ENCODE data around the gene LINGO1.

LINGO1 gene

DNA sequence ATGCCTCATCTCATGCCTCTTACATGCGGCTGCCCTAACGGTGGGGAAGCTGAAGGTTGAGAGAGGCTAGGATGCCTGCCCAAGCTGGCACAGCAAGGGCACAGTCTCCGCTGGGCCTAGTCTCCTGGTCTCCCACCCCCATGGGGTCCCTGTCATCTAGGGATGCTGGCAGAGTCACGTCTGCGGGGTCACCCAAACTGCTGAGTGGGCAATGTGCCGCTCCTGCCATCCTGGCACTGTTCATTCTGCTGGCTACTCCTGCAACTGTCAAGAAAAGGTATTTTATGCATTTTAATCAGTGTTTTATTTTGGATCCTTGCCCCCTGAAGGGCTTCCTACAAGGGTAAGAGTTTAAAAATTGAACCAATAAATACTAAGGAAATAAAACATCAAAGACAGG, 12.8 kb downstream of the LINGO1 start:
- FAIRE-seq (no peak), DNase-seq (ENCODE audit: insufficient read length, low spot score) (no peak)

DNA sequence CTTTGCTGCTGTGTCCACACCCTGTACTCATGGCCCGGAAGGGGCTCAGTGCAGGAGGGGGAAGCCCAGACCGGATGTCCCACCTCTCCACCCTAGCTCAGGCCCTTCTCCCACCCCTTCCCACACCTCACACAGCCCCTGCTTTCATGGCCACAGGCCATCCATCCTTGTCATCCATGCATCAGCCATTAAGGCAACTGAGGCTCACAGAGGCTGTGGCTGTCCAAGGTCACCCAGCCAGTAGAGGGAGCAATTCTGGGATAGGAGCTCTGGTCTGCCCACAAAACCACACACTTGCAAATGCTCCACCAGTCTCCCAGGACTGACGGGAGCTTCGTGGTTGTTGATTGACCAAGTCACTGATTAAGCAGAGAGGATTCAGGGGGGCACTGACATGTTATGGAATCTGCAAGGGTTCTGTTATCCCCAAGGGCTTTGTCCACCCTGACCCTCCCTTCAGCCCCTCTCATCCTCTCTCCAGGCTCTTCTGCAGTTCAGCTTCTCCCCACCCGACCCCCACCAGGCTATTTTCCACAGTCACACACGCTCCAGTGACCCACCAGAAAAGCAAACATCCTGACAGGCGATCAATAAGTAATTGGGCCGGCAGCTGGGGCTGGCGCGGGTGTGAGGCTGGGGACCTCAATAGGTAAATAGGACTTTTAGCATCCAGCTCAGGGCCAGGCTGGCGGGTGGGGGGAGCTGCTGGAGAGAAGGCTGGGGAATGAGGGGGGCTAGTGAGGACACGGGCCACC, 15.1 kb downstream of the LINGO1 start:
- FAIRE-seq (no peak), DNase-seq (ENCODE audit: insufficient read length, low spot score) (no peak)

DNA sequence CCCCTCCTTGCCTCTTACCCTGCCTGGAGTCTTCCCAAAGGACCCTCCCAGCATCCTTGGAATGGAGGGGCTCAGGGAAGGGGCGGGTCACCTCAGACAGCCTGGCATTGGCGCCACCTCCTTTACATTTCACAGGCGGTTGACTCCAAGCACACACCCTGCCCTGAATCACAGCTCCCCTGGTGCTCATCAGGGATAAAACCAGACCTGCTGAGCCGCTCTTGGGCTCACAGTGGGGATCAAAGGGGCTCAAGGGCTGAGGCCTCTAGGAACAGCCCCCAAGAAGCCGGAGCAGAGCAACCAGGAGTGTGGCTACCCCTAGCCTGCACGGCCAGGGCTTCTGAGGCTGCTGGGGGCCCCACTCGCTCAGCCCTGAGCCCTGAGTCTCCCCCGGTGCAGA, 16.6 kb downstream of the LINGO1 start:
- FAIRE-seq (no peak), DNase-seq (ENCODE audit: insufficient read length, low spot score) (no peak)

DNA sequence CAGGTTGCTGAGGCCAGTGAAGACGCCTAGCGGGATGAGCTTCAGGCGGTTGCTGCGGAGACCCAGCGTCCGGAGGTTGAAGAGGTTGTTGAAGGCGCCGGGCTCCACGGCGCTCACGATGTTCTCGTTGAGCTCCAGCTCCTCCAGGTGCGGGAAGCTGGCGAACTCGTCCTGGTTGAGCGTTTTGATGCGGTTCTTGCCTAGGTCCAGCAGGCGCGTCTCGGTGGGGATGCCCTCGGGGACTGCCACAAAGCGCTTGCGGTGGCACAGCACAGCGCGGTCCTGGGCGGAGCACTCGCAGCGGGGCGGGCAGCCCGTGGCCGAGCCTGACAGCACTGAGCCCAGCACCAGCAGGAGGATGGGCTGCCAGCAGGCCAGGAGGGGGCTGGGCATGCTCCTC, 17.2 kb downstream of the LINGO1 start:
- DNase-seq (ENCODE audit: insufficient read length, low spot score) (no peak), FAIRE-seq (no peak)

DNA sequence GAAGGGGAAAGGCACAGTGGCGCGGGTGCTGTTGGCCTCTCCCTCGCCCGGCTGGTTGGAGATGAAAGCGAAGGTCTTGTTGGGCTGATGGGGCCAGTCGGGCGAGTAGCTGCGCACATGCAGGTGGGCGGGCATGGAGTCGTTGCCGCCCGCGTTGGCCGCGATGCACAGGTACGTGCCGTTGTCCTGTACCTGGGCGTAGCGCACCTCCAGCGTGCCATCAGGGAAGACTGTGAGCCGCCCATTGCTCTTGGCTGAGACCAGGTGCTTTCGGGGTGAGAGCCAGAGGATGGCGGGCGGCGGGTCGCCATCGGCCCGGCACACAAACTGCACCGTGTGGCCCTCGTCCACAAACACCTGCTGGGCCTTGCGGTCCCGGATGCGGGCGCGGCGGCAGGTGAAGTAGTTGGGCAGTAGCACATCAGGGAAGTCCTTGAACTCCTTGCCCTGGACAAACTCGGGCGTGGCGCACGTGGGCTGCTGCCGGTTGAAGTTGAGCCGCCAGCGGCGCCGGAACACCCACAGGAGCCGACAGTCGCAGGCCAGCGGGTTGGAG, 18.4 kb downstream of the LINGO1 start:
- FAIRE-seq (no peak), DNase-seq (ENCODE audit: insufficient read length, low spot score) (no peak)

DNA sequence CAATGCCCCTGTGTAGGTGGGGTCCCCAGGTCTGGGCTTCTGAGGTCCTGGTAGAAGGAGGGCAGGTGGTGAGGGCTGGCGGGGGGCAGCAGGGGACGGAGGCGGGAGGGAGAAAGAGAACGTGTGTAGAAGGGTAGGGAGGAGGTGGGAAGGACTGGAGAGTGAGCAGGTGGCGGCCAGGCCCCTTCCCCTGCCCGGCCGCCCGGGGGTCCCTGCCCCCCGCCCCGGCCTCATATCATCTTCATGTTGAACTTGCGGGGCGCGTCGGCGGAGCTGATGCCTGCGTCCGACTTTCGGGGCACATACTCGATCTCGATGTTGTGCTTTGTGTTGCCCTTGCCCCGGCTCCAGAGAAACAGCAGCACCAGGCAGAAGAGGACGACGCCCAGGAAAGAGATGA, 18.9 kb downstream of the LINGO1 start:
- DNase-seq (ENCODE audit: insufficient read length, low spot score) (no peak), FAIRE-seq (no peak)

DNA sequence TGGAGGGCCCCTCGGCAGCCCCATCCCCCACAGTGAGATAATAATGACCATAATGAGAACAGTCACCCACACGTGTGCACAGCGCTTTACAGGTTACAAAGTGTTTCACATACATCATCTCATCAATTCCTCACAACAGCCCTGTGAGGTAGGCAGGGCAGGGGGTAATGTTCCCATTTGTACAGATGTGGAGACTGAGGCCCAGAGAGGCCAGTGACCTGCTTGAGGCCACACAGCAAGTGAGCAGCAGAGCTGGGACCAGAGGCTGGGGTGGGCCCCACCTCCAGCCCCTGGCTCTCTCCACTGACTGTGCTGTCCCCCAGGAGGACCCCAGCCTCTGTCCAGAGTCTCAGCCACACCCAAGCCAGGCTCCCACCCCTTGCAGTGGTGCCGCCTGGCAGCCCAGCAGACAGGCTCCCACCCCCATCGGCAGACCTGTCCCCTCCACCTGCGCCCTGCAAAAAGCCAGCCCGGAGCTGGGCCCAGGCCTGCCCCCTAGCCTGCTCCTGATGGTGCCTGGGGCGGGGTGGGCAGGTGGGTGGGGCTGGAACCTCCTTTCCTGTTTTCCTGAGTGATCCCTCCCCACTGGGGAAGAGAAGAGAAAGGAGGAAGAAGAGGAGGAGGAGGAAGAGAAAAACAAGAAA, 19.6 kb downstream of the LINGO1 start:
- FAIRE-seq (no peak), DNase-seq (ENCODE audit: insufficient read length, low spot score) (no peak)

DNA sequence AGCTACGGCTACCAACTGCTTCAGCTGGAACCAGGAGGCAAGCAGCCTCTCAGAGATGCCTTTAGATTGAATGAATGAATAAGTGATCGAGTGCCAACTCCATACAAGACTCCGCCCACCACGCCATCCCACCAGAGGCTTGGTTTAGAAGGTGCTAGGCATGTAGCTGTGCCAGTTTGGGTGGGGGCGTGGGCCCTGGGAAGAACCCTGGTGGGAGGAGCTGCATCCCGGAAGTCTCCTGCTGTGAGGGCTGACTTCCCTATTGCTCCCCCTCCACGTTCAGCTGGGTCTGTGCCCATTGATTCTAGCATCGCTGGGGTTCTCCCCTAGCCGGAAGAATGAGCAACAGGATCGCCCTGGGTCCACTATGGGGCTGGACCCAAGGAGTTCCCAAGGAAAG, 20.9 kb downstream of the LINGO1 start:
- no peak for DNase-seq (ENCODE audit: insufficient read length, low spot score)
- no peak for FAIRE-seq

DNA sequence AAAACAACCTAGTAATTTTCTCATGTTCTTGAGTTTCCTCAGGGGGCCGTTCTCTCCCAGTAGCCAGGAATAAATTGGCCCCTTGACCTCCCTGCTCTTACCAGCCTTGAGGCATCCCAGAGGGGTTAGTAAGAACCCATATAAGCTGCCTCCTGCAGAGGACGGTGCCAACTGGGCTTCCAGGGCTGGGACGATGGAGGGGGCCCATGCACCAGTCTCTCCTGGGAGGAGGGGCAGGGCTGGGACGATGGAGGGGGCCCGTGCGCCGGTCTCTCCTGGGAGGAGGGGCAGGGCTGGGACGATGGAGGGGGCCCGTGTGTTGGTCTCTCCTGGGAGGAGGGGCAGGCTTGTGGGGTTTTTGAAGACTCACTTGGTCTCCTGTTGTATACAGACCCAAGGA, 22.0 kb downstream of the LINGO1 start:
- DNase-seq (ENCODE audit: insufficient read length, low spot score), result no peak
- FAIRE-seq, result no peak

DNA sequence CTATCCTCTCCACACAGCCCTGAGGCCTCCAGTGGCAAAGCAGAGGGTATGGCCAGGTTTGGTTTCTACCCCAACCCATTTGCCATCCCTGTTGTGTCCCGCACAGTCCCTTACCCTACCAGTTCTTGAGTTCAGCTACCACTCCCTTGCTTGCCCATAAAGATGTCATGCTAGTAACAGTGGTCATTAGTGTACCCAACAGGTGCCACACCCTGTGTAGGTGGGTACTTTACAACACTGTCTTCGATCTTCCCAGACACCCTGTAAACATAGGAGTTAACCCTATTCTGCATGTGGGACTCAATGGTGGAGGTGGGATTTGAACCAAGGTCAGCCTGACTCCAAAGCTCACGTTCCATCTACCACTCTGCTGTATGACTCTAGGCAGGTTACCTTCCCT, 23.2 kb downstream of the LINGO1 start:
- DNase-seq (ENCODE audit: insufficient read length, low spot score) (no peak), FAIRE-seq (no peak)

DNA sequence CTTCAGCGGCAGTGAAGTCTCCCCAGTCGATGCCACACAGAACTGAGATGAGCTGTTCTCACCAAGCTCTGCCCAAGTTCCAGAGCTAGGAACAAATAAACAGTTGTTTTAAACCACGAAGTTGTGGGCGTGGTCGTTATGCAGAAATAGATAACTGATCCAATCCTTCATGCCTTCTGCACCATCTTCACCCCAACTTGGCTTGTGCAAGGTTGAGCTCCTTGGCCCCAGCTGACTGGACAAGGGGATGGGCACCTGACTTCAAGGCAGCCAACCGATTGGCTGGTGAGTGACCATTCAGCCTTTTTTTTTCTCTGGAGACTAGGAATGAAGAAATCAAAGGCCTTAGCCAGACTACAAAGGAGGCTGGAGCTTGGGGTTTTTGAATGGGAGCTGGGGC, 23.9 kb downstream of the LINGO1 start:
- FAIRE-seq (no peak), DNase-seq (ENCODE audit: insufficient read length, low spot score) (no peak)

DNA sequence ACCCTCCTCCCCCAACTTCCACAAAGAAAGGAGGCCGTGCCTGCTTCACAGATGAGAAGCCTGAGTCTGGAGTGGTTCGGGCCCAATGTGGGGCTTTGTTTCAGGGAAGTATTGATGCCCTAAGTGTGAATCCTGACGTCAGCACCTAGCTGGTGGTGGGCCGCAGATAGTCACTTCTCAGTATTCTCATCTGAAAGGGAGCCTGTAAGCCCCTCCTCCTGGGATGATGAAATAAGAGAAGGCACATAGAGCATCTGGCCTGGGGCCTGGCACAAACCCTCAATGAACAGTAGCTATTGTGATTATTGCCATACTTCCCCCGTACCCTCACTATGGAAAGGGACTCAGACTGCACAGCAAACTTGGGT, 24.8 kb downstream of the LINGO1 start:
- DNase-seq (ENCODE audit: insufficient read length, low spot score) (no peak), FAIRE-seq (no peak)

DNA sequence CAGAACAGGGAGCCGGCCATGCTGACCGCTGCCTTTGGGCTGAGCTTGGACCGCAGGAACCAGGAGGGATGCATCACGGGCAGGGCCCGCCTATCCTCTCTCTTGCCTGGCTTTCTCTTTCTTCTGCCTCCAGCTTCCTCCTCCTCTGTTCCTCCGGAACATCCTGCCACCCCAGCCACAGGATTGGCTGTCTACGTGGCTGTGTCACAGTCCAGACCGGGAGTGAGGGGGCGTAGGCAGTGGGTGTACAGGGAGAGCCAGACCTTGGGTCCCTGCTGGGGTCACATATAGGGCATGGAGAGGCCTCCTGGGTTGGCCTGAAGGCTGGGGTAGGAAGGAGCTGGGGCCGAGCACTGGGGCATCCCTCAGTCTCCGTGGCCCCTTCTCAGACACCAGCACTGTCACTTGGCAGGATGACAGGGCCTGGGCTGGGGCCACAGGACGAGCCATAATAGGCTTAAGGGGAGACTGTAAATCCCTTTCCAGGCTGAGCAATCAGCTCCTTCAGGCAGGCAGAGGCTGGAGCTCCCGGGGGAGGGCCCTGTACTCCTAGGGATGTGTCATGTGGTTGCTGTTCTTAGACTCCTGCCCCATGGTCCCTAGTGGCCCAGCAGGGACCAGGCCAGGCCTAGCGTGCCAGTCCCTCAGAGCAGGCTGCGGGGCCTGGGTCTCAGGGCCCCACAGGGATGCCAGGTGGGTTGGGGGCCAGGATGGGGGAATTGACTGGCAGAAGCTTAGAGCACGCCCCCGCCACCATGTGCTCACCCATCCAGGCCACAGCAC, 25.4 kb downstream of the LINGO1 start:
- no peak for DNase-seq (ENCODE audit: insufficient read length, low spot score)

DNA sequence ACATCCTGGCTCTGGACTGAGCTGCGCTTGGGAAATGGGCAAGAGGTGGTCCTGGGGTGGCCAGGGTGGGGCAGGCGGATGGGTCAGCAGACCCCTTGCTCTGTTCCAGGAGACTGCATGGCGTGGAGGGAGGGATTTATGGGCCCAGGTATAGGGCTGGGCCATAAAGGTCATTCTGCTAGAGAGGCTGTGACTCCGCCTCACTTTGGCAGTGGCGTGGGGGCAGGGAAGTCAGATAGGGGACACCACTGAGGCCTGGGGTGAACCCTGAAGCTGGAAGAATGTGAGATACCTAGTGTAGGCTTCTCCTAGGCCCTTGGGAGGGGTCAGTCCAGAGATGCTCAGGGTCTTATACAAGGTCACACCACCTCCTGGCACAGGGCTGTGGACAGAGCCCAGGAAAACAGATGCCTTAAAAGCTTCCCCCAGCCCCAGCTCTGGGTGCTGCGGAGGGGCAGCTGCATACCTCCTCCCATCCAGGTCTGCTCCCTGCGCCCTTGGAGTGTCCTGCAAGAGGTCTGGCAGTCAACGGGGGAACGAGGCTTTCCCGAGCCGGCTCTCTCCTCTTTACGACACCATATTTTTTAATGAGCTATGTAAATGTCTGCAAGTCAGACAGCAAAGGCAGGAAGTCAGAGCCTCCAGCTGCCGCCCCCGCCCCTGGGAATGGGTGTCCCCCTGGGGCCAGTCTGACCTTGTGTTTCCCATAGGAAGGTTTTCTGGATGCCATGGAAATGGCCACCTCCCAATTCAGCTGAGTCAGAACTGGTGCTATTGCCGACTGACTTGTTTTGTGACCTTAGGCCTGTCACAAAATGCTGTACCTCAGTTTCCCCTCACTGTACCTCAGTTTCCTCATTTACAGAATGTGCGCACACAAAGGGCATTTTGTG, 26.3 kb downstream of the LINGO1 start:
- no peak for FAIRE-seq

More for the DNA sequence above, 25.4 kb downstream of the LINGO1 start:
- FAIRE-seq, result no peak

DNA sequence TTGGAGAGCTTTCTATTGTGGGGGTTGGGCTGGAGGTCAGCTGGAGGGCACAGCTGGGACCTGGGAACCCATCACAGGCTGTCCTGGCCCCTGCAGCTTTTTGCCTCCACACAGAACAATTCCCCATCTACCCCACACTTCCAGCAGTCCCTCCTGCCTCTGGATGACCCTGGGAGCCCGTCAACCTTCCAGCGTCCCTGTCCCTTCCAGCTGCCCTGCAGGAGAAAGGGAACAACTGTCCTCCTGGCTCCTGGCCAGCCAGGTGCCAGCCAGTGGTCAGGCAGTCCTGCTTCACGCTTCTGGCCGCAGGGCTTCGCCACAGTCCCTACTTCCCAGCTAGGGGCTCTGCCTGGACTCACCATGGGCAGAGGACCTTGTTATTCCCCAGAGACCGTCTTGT, 27.2 kb downstream of the LINGO1 start:
- FAIRE-seq, result no peak
- no peak for DNase-seq (ENCODE audit: insufficient read length, low spot score)

More for the DNA sequence above, 26.3 kb downstream of the LINGO1 start:
- no peak for DNase-seq (ENCODE audit: insufficient read length, low spot score)

DNA sequence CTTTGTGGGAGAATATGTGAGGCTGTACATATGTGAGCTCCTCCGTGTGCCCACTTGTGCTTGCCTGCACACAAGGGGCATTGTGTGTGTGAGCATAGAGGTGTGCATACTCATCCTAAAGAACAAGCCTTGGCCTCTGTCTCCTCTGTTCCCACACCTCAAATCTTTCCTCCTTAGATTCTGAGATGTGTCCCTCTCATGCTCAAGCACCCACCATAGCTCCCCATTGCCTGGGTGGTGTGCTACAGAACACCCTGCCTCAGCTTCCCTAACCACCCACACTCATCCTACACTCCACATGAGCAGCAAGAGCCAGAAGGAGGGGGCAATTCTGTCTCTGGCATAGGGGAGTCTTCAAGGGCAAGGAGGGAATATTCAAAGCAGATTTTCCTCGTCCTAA, 27.7 kb downstream of the LINGO1 start:
- no peak for FAIRE-seq
- DNase-seq (ENCODE audit: insufficient read length, low spot score), result no peak

DNA sequence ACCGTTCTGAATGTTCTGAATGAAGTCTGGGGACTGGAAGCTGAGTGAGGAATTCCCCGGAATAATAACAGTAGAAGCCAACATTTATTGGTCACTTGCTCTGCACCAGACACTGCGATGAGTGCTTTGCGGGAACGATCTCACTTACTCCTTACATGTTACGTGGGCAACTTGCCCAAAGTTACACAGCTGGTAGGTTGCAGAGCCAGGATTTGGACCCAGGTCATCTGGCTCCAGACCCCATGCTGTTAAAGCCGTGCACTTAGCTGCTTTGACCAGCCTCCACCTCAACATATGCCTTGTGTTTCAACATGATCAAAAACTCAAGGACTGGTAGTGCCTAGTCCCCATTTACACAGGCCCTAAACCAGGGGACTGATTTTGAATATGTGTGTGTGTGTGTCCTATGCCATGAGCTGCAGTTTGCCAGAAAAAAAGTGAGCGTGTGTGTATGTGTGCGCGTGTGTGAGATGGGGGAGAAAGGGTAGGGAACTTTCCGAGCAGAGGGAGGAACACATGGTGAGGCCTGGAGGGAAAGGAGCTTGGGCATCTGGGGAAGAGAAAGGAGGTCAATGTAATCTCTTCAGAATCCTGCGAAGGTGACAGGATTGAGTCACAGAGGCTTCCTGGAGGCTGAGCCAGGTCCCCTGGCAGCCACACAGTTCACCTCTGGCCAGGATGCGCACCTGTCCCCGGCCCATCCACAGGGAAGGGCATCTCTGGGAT, 28.9 kb downstream of the LINGO1 start:
- FAIRE-seq, result no peak

DNA sequence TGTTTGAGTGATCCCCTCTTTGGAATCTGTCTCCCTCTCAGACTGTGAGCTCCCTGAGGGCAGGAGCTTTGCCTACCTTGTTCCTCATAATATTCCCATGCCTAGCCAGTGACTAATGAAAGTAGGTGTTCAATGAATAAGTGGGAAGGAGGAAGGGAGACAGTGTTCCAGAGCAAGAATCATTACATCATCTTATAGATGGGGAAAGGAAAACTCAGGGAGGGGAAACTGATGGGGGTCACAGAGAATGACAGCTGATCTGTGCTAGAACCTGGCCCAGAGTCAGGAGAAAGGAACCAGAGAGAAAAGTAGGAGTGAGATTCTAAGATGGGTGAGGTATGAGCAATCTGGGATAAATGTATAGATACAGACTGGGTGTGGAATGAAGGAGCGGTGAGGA, 29.9 kb downstream of the LINGO1 start:
- DNase-seq (ENCODE audit: insufficient read length, low spot score), result no peak
- FAIRE-seq, result no peak

More for the DNA sequence above, 28.9 kb downstream of the LINGO1 start:
- DNase-seq (ENCODE audit: insufficient read length, low spot score), result no peak

DNA sequence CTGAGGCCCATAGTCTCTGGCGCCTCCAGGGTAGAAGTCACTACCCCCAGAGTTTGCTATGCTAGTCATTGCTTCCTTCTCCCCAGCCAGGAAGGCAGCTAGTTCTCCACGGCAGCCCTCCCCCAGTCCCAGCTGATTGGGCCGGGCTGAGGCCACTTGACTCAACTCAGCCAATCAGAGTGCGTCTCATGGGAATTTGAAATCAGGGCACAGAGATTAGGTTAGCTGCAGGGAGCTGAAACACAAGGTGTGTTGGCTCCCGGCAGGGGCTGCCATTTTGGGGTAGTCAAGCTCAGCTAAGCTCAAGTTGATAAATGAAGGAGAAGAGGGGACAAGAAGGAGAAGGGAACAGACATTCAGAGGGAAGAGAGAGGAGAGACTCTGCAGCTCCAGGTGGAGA, 32.8 kb downstream of the LINGO1 start:
- no peak for DNase-seq (ENCODE audit: insufficient read length, low spot score)
- no peak for FAIRE-seq

DNA sequence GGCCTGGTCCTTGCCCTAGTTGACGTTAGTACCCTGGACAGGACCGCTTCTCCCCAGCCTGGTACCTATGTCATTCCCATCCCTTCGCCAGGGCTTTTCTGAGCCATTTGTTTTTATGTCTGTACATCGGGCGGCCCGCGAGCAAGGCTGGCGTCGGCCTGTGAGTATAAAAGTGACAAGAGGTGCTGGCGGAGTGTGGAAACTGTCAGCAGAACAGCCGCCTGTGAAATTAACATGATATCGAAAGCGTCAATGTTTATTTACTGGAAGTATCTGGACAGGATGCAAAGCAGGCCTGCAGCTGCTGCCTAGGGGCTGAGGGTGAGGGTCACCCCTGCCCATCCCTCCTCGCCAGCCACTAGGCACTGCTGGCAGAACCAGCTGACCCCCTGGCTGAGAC, 33.4 kb downstream of the LINGO1 start:
- DNase-seq (ENCODE audit: insufficient read length, low spot score) (no peak), FAIRE-seq (no peak)

All from GM19239 (cell line).